Aorta (tissue), 5 donors: ENCODE measurements around the gene PTPRN2. TPM values are rescaled to one million over a fixed set of nuclear protein-coding genes. Genes with fewer than 3 reads are reported as not detected.
A peak's percentile ranks its signal among the peaks of the same experiment; 100 is the strongest.

ENCODE experiments used
- ATAC-seq: fragments of 200-7000 bp; cut with Tn5 transposase; one replicate; pipeline ENCODE4 v1.9.1; 2022; ENCODE audit warnings: moderate library complexity; ENCODE audit not compliant: low FRiP score
- DNase-seq, 2 donors: peaks; one replicate each; pipeline ENCODE4 v3.0.0-alpha.2; 2020
- H3K27ac ChIP-seq, 2 donors: one replicate each; pipeline ENCODE4 v1.5.1; 2013; ENCODE audit warnings: low read length in 2 of 2, mild to moderate bottlenecking in 2 of 2, moderate library complexity in 2 of 2, control low read depth in 1 of 2, inconsistent platforms in 1 of 2, low read depth in 1 of 2
- H3K27me3 ChIP-seq, 2 donors: one replicate each; pipeline ENCODE4 v1.6.1; 2013; ENCODE audit warnings: control low read depth in 1 of 2, low read length in 1 of 2, mild to moderate bottlenecking in 1 of 2, moderate library complexity in 1 of 2; ENCODE audit not compliant: insufficient read depth in 2 of 2, control insufficient read depth in 1 of 2
- H3K36me3 ChIP-seq, 2 donors: one replicate each; pipeline ENCODE4 v1.6.1; 2013; ENCODE audit warnings: control low read depth in 1 of 2, low read length in 1 of 2, mild to moderate bottlenecking in 1 of 2; ENCODE audit not compliant: insufficient read depth in 2 of 2, control insufficient read depth in 1 of 2
- H3K4me1 ChIP-seq, 2 donors: one replicate each; pipeline ENCODE4 v1.6.1; 2013; ENCODE audit warnings: low read length in 2 of 2, control low read depth in 1 of 2, mild to moderate bottlenecking in 1 of 2, moderate library complexity in 1 of 2; ENCODE audit not compliant: insufficient read depth in 2 of 2, control insufficient read depth in 1 of 2
- H3K4me3 ChIP-seq, 2 donors: one replicate each; pipeline ENCODE4 v1.5.1; 2013; ENCODE audit warnings: low read length in 2 of 2, control low read depth in 1 of 2, mild to moderate bottlenecking in 1 of 2
- H3K9me3 ChIP-seq: one replicate; pipeline ENCODE4 v1.6.1; 2013; ENCODE audit warnings: mild to moderate bottlenecking, low read length; ENCODE audit not compliant: control insufficient read depth
- WGBS, 2 donors: extraction: QIAGEN DNeasy Blood & Tissue Kit; methylation state at CpG; one replicate each; pipeline ENCODE4 v1.1.7; 2013; 5-methylcytosine and 5-hydroxymethylcytosine counted together
- intact Hi-C, 2 donors: fragments of 100-400 bp; cut with DNase I; formaldehyde crosslinking; loops; one replicate each; pipeline versions ENCODE4 v1.14.2 to v1.15.0; 2022
- polyA plus RNA-seq, 2 donors: library from polyadenylated mRNA; stranded (reverse); fragments of 200-250 nt; gene quantifications; one replicate each; pipeline ENCODE4 v1.2.3, GENCODE V29; 2013
- total RNA-seq, 2 donors: library from RNA; stranded (reverse); fragmentation: NEBNext Ultra II Directional; extraction: Animal tissue kit (Norgen Biotek cat#: 25700); gene quantifications; one replicate each; pipeline ENCODE4 v1.2.1, GENCODE V29; 2021
- donor health status: healthy with polysubstance abuse.
- donor health status: Bipolar disorder and iron deficiency.
- donor health status: DM: no; HTN: no; CAD: no.
- donor health status: DM: no; HTN: no; CAD: no.
- donor health status: DM: yes; HTN: yes; CAD: no.

Gene PTPRN2
- total and polyA plus RNA-seq, 4 donors, result 0.67 to 3.3 (median 1.4) TPM

DNA sequence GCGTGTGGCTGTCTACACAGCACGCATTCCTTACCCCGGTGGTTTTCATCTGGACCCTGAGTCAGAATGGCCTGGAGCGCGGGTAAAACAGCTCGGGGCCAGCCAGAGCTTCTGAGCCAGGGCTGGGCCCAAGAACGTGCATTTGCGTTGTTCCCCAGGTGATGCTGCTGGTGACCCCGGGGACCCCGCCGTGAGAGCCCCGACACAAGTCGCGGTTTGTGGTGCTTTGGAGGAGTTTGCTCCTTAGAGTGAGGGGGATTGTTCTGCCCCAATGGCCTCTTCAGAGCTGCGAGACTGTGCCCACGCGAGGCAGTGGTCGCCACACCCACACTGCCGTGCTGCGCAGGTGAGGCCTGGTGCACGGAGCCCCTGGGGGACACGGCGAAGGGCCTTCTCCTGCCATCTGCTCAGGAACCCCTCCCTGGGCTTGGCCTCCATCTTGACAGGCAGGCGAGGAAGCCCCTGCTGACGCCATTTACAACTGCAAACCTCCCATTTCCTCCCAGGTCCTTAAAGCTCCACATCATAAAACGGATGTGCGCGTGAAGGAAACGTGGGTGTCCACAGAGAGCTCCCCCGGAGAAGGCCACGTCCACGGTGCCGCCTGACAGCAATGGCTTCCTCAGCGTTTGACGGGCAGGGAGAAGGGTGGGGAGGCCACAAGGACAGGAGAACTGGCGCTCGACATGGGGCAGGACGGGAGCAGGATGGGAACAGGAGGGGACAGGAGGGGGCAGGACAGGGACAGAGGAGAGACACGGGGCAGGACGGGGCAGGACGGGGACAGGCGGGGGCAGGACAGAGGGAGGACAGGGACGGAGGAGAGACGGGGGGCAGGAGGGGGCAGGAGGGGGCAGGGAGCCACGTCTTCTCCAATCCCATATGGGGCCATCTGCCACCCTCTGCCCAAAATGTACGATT, 773.6 kb downstream of the PTPRN2 start:
- Histone ChIP-seq H3K4me1 (no peaks in the 10 kb centered on the region), H3K27ac (no peak overlapping the region), H3K36me3 (no peaks in the 10 kb centered on the region), H3K4me3 (no peak overlapping the region), H3K27me3 (no peaks in the 10 kb centered on the region), H3K9me3 (peaks cover 2% of the 10 kb centered on the region)
- ATAC-seq, result no peak
- peak; percentile 29 to 51 for DNase-seq
- WGBS, 2 donors, result 86 to 88% methylated on average over 44 to 46 of the region's 46 CpGs
- intact Hi-C loops, result no loop called here

DNA sequence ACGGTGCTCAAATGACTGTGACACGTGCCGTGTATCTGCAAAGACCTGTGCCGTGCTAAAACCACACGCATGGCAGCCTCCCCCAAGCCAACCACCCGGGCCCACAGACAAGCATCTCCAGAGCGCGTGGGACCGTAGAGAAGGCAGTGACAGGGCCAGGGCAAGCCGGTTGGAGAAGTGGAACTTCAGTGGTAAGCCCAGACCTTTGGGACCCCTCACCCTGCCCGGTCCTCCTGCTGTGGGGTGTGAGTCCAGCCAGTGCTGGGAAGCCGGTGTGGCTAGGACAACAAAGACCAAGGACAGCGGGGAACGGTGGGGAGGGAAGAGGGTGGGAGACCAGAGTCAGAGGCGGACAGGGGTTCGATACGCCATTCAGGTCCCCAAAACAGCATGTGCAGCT, 774.6 kb downstream of the PTPRN2 start:
- WGBS, 2 donors, result 91 to 94% methylated on average over 17 of the region's 17 CpGs
- H3K27me3 ChIP-seq, result no peaks in the 10 kb centered on the region
- no peak overlapping the region for H3K27ac ChIP-seq
- ATAC-seq (no peak), DNase-seq (peak; percentile 27 to 61)
- intact Hi-C loops, result no loop called here
- H3K9me3 ChIP-seq, result peaks cover 2% of the 10 kb centered on the region
- H3K4me3 ChIP-seq, result no peak overlapping the region
- no peaks in the 10 kb centered on the region for H3K36me3 ChIP-seq
- no peaks in the 10 kb centered on the region for H3K4me1 ChIP-seq

DNA sequence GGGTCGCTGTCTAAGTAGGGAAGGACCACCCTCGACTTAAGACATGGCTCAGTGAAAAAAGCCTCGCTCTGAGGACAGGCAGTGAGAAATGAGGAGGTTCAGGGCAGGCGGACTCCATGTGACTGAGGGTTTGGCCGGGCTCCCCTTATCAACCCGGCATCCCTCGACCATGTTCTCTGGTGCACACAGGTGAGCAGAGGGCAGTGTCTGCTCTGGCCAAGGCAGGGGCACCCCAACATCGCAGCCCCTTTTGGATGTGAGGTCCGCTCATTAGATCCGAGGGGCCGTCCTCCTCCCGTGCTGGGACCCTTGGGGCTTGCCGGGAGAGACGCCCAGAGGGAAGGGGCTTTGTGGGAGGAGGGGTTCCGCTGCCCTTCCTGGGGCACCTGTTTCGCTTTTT, 775.7 kb downstream of the PTPRN2 start:
- H3K36me3 ChIP-seq, result no peaks in the 10 kb centered on the region
- DNase-seq (peak; percentile 27 to 33), ATAC-seq (no peak)
- H3K27me3 ChIP-seq, result no peaks in the 10 kb centered on the region
- no peak overlapping the region for H3K27ac ChIP-seq
- intact Hi-C loops, result no loop called here
- 86 to 88% methylated on average over 16 of the region's 16 CpGs for WGBS, 2 donors
- no peaks in the 10 kb centered on the region for H3K4me1 ChIP-seq
- peaks cover 2% of the 10 kb centered on the region for H3K9me3 ChIP-seq
- no peak overlapping the region for H3K4me3 ChIP-seq

DNA sequence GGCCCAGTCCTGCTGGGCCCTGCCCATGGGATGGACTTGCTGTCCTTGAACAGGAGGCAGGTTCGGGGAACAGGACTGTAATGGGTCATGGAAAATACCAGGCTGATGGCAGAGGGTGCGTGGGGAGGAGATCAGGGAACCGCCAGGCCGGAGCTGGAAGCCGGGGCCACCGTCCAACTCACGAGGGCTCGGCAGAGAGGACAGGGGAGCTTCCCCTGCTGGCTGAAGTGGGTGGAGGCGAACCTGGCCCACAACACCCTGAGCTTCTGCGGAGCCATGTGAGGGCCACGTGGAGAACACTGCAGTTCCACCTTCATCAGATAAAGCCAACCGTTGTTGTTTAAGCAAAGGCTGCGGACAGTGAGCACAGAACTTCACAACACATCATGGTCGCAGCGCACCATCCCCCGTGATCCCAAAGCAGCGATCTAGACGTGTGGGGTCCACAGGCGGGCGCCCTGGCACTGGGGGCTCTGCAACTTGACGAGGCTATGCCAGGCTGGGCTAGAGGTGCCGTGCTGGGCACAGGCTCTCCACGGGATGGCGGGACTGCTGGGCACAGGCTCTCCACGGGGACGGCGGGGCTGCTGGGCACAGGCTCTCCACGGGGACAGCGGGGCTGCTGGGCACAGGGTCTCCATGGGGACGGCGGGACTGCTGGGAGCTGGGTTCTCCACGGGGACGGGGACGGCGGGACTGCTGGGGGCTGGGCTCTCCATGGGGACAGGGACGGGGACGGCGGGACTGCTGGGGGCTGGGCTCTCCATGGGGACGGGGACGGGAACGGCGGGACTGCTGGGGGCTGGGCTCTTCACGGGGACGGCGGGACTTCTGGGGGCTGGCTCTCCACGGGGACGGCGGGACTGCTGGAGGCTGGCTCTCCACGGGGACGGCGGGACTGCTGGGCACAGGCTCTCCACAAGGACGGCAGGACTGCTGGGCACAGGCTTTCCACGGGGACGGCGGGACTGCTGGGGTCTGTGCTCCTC, 777.5 kb downstream of the PTPRN2 start:
- H3K36me3 ChIP-seq, result no peaks in the 10 kb centered on the region
- intact Hi-C loops, result no loop called here

DNA sequence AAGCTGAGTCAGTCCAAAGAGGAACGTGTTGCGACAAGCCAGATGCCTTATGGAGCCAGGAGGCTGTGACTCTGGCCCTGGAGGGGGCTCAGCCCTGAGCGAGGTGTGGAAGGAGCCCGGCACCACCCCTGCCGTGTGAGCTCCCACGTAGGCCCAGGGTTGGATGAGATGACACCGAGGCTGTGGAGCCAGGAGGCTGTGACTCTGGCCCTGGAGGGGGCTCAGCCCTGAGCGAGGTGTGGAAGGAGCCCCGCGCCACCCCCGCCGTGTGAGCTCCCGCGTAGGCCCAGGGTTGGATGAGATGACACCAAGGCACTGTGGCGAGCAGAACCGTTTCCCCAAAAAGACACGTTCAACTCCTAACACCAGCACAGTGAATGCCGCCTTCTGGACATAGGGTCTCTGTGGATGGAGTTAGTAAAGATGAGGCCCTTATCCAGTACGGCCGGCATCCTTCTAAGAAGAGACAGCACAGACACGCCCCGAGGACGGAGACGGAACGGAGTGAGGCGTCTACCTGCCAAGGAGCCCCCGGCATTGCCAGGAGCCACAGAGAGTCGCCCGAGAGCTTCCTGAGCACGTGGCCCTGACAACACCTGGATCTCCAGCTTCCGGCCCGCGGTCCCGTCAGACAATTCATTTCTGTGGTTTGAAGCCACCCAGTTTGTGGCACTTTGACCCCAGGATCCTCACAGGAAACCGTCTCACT, 778.3 kb downstream of the PTPRN2 start:
- H3K4me3 ChIP-seq, result no peak overlapping the region
- no peaks in the 10 kb centered on the region for H3K27me3 ChIP-seq
- peaks cover 2% of the 10 kb centered on the region for H3K9me3 ChIP-seq
- DNase-seq (no peak), ATAC-seq (no peak)
- H3K36me3 ChIP-seq, result no peaks in the 10 kb centered on the region
- intact Hi-C loops, result no loop called here
- no peaks in the 10 kb centered on the region for H3K4me1 ChIP-seq
- WGBS, 2 donors, result 95 to 97% methylated on average over 35 of the region's 35 CpGs
- no peak overlapping the region for H3K27ac ChIP-seq

More for the DNA sequence above, 777.5 kb downstream of the PTPRN2 start:
- H3K9me3 ChIP-seq, result peaks cover 2% of the 10 kb centered on the region
- H3K4me1 ChIP-seq, result no peaks in the 10 kb centered on the region
- ATAC-seq (no peak), DNase-seq (no peak)
- H3K27me3 ChIP-seq, result no peaks in the 10 kb centered on the region
- WGBS, 2 donors, result 95% methylated on average over 55 of the region's 55 CpGs
- no peak overlapping the region for H3K27ac ChIP-seq
- no peak overlapping the region for H3K4me3 ChIP-seq

DNA sequence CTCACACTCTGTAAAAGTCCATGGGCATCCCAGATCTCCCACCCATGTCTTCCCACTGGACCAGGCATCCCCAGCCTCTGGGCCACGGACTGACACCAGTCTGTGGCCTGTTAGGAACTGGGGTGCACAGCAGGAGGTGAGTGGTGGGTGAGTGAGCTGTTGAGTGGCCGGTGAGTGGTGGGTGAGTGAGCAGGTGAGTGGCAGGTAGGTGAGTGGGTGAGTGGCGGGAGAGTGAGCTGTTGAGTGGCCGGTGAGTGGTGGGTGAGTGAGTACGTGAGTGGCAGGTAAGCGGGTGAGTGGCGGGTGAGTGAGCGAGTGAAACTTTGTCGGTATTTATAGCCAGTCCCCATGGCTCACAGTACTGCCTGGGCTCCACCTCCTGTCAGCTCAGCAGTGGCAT, 779.6 kb downstream of the PTPRN2 start:
- H3K4me3 ChIP-seq, result no peak overlapping the region
- intact Hi-C loops, result no loop called here
- H3K27me3 ChIP-seq, result no peaks in the 10 kb centered on the region
- H3K4me1 ChIP-seq, result no peaks in the 10 kb centered on the region
- DNase-seq, result no peak
- WGBS, 2 donors, result 94 to 95% methylated on average over 9 of the region's 9 CpGs
- peaks cover 5% of the 10 kb centered on the region for H3K9me3 ChIP-seq
- no peak overlapping the region for H3K27ac ChIP-seq
- no peak for ATAC-seq
- no peaks in the 10 kb centered on the region for H3K36me3 ChIP-seq

DNA sequence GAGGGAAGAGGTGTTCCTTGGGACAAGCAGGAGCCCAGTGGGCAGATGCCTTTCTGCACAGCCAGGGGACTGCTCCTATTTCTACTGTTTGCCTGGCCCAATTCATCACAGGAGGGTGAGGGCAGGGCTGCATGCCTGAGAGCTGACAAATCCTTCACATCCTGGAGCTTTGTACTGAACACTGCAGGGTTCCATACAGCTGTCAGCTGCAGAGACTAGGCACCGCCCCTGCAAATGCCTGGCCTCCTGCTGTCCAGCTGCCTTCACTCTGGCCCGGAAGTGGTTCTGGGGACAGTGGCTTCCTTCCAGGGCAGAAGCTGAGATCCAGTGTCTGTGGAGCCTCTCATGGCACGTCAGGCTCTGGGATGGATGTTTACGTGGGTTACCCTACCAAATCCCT, 780.1 kb downstream of the PTPRN2 start:
- Histone ChIP-seq H3K27me3 (no peaks in the 10 kb centered on the region), H3K27ac (no peak overlapping the region), H3K4me3 (no peak overlapping the region), H3K9me3 (peaks cover 5% of the 10 kb centered on the region), H3K36me3 (no peaks in the 10 kb centered on the region), H3K4me1 (no peaks in the 10 kb centered on the region)
- no peak for DNase-seq
- ATAC-seq, result no peak
- intact Hi-C loops, result no loop called here
- 66 to 67% methylated on average over 4 of the region's 4 CpGs for WGBS, 2 donors

DNA sequence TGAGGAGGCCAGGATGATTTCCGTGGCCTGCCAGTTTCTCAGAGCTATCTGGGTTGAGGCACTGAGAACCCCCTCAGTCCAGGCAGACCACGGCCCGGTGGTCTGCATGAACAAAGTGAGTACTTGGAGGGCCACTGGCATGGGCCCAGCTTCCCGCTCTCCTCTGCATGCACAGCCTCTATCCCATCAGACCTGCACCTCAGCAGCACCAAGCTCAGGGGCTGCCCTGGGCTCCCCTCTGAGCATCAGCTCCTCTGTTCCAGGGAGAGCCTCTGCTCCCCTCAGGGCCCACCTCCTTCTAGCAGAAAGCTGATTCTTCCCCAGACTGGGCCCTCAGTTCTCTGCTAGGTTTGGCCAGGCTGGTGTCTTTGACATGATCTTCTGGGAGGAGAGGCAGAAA, 780.9 kb downstream of the PTPRN2 start:
- no peak for ATAC-seq
- no peak overlapping the region for H3K4me3 ChIP-seq
- H3K36me3 ChIP-seq, result no peaks in the 10 kb centered on the region
- WGBS, 2 donors, result 68 to 71% methylated on average over 4 of the region's 4 CpGs
- H3K4me1 ChIP-seq, result no peaks in the 10 kb centered on the region
- no peaks in the 10 kb centered on the region for H3K27me3 ChIP-seq
- H3K9me3 ChIP-seq, result peaks cover 9% of the 10 kb centered on the region
- intact Hi-C loops, result no loop called here
- H3K27ac ChIP-seq, result no peak overlapping the region
- no peak for DNase-seq
